GM19452 (cell line): ENCODE results near the gene PCYOX1L.

Source experiments
- ATAC-seq: cut with Tn5 transposase; IDR thresholded peaks from one replicate; pipeline ENCODE4 v1.9.1; 2021; ENCODE audit not compliant: unreplicated experiment

PCYOX1L gene

GRCh38 chr5:149357370-149358293 is at the start of gene PCYOX1L:
TSS of gene PCYOX1L (plus strand) at chr5:149358046. CDS start at chr5:149358069, 23 bp downstream.
- ATAC-seq = peak; percentile 100

GRCh38 chr5:149309354-149309753 is 48.5 kb upstream of the PCYOX1L start:
- ATAC-seq = no peak

- ATAC-seq = no peak
These were observed 47.4 kb upstream of the PCYOX1L start for GRCh38 chr5:149310488-149310887.

GRCh38 chr5:149310947-149311658 is 46.7 kb upstream of the PCYOX1L start:
- ATAC-seq = no peak

- ATAC-seq = no peak
These were observed 44.5 kb upstream of the PCYOX1L start for GRCh38 chr5:149313151-149313841.

- ATAC-seq = no peak
These were observed 43.2 kb upstream of the PCYOX1L start for GRCh38 chr5:149314571-149315111.

GRCh38 chr5:149315753-149316152 is 42.1 kb upstream of the PCYOX1L start:
- no peak for ATAC-seq

- peak; percentile 79 for ATAC-seq
These were observed 40.4 kb upstream of the PCYOX1L start for GRCh38 chr5:149317281-149318048.

GRCh38 chr5:149319174-149319573 is 38.7 kb upstream of the PCYOX1L start:
- no peak for ATAC-seq

- no peak for ATAC-seq
These were observed 37.0 kb upstream of the PCYOX1L start for GRCh38 chr5:149320791-149321330.

- ATAC-seq = no peak
These were observed 35.3 kb upstream of the PCYOX1L start for GRCh38 chr5:149322518-149322917.

GRCh38 chr5:149323210-149323609 is 34.6 kb upstream of the PCYOX1L start:
- ATAC-seq = no peak

- no peak for ATAC-seq
These were observed 34.1 kb upstream of the PCYOX1L start for GRCh38 chr5:149323621-149324205.

GRCh38 chr5:149324641-149325040 is 33.2 kb upstream of the PCYOX1L start:
- ATAC-seq = no peak

GRCh38 chr5:149325166-149325735 is 32.6 kb upstream of the PCYOX1L start:
- no peak for ATAC-seq

- no peak for ATAC-seq
These were observed 32.0 kb upstream of the PCYOX1L start for GRCh38 chr5:149325894-149326293.

- no peak for ATAC-seq
These were observed 31.2 kb upstream of the PCYOX1L start for GRCh38 chr5:149326611-149327010.

- ATAC-seq = no peak
These were observed 29.7 kb upstream of the PCYOX1L start for GRCh38 chr5:149328177-149328576.

- ATAC-seq = no peak
These were observed 24.0 kb upstream of the PCYOX1L start for GRCh38 chr5:149333711-149334443.
